ENCODE results near the gene NDC80.
"Not testable (repeated sequence)": the region's sequence is repeated elsewhere in the genome, so short reads cannot be mapped to it uniquely, and the experiment has no call there.

Gene NDC80

DNA sequence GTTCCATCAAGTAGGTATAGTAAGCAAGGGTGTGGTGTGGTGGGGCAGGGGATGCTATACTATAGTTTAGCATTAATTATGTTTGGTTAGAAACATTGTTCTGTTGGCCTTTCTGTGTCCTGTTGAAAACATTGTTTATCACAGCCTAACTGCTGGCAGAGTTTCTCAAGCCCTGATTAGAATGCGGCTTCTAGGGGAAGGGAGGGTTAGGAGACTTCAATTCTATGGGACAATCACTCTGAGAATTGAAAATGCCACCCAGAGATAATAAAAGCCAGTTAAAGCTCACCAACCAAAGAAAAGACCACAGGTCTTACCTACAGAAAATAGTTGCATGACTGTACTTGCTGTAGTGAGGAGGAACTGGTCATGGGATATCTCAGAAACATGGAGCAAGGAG, 64.2 kb downstream of the NDC80 start:
- no peak for FAIRE-seq

DNA sequence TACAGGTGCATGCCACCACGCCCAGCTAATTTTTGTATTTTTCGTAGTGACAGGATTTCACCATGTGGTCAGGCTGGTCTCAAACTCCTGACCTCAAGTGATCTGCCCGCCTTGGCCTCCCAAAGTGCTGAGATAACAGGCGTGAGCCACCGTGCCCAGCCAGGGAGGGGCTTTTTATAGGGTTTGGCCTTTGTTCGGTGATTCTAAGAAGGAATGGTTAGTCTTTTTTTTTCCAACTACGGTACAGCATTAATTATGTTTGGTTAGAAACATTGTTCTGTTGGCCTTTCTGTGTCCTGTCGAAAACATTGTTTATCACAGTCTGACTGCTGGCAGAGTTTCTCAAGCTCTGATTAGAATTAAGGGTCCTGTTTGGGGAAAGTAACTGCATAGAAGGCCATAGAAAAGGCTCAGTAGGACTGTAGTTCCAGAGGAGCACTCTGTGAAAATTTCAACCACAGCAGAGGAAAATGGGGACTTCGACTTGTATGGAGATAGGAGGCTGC, 64.8 kb downstream of the NDC80 start:
- no peak for FAIRE-seq

DNA sequence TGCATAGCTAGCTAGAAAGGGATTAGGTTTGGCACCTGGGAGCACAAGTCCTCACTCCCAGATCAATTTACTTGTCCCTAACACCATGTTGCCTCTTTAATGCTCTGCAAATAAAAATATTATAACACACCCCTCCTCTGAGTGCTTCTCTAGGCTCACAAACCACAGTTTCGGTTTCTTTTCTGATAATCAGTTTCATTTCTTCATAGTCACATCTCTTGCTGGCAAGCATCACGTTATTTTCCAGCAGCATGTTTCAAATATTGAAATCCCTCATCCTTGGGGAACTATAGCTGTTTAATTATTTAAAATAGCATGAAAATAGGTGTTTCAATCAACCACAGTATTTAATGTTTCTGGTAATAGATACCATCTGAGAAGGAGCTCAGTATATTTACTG, 70.3 kb downstream of the NDC80 start:
- FAIRE-seq: no peak

DNA sequence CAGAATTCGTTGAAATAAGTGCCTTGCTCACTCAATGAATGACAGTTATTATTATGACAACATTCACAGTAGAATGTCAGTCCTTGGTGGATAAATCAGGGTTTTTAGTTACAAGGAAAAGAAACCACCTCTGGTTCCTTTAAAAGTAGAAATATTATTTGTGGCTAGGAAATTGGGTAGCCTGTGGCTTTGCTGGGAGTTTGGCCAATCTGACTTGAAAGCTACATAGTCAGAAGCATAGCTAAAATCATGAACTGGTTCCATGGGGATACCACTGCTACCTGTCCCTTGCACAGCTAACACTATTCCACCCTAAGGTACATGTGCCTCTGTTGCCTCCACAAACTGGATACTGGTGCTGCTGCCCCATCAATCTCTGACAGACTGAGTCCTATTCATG, 71.4 kb downstream of the NDC80 start:
- FAIRE-seq: no peak

DNA sequence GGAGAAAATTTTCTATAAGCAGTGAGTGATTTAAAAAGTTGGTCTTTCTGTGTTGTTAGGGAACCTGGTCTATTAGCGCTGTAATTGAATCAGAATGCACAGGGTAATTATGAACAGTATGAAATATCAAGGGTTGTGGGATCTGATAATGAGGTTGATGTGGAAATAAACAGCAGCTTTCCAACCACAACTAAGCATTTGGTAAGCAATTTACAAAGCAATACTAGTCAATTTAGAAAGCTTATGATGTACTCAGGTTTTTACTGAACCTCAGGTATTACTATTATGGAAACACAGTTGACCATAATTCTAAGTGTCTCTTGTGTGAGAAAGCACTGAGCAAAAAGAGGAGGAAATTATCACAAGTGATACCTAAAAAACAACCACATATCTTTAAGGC, 73.2 kb downstream of the NDC80 start:
- no peak for FAIRE-seq

DNA sequence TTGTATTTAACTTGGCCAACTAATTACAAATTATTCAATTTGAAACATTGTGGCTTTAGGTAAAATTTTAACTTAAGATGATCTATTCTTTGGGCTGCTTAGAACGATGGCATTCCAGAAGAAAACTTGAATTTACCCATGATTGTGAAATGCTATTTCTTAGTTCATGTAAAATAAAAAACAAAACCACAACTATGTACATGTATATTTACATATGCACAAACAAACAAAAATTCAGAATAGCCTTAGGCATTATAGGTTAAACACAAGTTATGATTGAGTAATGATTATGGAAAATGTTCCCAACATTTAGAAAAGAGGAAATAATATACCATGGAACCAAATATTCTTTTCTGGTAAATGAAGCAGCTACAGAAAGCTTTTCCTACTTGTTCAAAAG, 80.6 kb downstream of the NDC80 start:
- no peak for FAIRE-seq

DNA sequence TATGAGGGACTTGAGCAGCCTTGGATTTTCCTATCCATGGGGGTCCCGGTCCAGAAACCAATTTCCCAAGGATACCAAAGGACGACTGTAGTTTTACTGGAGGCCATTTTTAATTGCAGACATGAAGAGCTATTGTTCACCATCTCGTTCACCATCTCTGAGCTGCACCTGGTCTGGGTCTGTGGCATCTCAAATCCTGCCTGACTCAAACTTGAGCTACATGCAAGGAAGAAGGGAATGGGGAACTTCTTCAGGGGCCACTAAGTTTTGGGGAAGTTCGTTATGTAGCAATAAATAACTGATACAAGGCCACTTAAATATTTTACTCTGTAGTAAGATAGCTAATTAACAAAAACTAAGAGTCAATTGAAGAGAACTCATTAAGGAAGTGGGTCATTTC, 82.1 kb downstream of the NDC80 start:
- no peak for FAIRE-seq

DNA sequence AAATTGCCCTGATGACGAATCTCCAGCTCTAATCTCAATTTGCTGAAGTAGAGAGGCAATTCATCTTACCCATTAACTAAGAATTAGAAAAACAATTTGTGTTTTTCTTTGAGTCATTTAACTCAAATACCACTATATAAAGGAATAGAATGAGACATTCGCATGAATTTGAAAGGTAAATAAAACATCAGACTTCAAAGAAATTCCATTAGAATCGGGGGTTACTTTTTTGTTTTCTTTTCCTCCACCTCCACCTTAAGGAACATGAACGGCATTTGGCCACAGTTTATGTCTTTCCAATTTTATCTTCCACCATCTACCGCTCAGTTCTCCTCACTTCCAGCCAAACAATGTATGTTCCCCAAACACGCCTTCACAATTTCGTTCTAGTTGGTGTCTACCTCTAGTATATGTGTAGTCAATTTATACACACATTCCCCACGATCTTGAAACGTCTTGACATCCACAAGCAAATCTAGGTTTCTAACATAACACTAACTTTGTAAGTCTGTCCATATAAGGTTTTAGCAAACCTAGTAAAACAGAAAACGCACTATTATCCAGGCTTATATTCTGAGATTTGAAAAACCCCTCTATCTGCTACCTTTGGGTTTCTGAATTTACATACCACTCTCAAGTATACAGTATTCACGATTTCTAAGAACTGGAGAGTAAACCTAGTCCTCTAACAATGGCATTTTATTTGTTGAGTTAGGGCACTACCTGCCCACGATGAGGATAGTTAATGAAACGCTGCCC, 83.0 kb downstream of the NDC80 start:
- no peak for FAIRE-seq

DNA sequence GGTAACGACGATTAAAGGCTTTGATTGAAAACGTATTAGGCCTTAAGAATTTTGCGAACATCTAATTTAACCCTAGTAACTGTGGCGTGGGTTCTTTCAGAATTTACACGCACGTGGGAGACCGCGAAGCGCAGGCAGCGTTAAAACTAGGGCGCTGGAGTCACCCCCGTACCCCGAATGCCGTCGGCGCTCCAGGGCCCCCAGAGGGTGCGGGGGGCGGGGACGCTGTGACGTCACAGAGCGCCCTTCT, 83.5 kb downstream of the NDC80 start:
- FAIRE-seq: no peak

DNA sequence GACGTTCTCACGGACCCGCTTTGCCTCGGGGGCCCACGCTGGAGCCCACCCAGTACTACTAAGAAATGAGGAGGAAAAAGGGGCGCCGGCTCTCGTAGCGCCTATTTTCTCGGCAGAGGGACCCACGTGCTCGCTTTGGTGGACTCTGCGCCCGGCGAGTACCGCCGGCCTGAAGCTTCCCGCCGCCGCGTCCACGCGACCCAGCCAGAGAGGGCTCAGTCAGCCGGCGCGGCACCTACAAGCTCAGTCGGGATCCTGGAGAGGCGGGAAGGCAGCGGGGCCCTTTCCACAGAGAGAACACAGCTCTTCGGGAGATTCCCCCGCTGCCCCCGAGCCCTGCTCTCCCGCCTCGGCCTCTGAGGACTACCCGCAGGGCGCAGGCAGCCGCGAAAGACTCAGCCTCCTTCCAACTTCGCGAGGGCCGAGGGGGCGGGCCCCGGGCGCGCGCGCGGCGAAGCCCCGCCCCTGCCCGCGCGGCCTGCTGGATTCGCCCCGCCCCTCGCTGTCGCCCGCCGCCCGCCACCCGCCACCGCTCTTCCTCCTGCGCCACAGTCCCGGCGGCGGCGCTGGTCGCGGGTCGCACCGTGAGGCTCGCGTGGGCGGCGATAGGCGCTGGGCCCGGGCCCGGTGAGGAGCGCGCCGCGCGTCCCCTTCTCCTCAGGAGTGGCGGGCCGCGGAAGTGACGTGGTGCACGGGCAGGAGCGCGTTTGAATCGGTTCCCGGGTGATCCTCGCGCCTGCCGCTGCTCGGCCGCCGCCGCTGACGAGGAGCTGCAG, 84.0 kb downstream of the NDC80 start, which contains the start of gene SMCHD1:
Gene SMCHD1, plus strand, starts transcription at position 549 of the 776 bp plus-strand sequence. CDS start 350 bp downstream, outside the sequence.
- no peak for FAIRE-seq

DNA sequence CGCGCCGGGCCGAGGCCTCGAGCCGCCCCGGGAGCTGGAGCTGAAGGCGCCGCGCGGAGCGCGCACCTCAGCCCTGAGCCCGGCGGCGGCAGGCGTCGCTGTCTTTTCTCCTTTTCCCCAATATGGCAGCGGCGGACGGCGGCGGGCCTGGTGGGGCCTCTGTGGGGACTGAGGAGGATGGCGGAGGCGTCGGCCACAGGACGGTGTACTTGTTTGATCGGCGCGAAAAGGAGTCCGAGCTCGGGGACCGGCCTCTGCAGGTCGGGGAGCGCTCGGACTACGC, 84.5 kb downstream of the NDC80 start:
- FAIRE-seq: no peak

DNA sequence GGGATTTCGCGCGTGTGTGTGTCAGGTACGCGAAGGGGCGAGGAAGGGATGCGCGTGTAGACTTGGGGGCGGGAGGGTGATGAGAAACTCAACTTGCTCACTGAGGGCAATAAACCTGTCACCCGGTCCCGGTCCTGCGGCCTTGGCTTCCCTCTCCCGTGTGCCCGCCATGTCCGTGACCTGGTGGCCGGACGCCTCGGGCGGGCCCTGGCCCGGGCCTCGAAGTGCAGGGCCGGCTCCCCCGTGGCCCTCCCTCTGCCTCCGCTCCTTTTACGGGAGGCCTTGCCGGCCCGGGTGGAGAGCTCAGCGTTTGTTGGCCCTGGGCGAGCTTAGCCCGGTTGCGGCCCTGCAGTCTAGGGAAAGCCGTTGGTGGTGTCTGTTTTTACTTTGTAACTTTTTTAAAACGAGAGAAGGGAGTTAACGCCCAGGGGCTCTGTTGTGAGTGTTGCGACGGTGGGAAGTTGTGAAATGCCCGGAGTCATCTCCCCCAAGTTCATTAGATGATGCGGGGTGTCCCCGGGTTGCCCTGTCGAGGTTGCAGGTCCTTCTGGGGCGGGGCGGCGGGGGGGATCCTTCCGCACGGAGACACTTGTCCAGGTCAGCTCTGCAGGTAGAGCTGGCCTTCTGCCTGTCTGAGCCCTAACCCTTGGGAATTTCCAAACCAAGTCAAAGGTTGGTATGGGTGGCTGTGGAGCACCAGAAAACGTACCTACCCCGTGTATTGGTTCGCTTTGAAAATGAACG, 85.1 kb downstream of the NDC80 start:
- no peak for FAIRE-seq

DNA sequence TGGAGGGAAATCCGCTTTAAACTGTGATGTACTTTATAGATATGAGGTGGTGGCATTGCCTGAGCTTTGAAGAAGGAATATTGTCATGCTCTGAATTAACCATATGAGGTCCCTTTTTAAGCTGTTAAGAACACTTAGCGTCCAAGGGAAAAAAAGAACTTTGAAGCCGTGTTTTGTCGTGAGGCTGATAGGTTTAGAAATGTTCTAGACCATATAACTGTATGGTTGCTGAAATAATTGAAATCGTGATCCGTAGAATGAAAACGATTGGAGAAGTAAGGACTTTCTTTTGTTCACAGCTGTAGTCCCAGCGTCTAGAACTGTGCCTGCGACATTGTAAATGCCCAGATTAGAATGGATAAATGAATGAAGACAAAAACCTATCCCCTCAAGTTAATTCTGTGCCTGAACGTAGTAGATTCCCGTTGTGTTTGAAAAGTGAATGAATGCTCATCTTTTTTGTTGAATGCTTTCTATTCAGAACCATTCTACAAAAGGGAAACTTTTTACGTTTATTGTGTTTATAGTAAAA, 85.7 kb downstream of the NDC80 start:
- FAIRE-seq: no peak

DNA sequence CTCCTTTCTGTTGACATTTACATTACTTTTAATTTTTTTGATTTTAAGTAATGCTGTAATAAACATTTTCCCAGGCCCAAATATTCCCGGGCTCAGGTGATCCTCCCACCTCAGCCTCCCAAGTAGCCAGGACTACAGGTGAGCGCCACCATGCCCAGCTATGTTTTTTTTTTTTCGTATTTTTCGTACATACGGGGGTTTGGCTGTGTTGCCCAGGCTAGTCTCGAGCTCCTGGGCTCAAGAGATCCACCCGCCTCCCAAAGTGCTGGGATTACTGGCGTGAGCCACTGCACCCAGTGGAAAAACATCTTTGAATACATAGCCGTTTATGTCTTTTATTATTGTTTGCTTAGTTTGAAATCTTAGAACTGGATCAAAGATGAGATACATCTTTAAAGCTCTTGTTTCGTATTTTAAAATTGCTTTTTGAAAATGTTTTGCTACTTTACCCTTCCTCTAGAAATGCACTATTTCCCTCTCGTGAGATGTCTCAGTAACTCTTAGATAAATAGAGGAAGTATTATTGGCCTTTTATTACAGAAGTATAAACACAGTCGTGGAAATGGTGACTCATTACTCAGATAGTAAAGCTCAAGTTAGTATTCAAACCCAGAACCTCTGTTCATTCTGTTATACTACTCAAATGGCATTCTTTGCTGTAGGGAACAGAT, 86.6 kb downstream of the NDC80 start:
- FAIRE-seq: no peak

DNA sequence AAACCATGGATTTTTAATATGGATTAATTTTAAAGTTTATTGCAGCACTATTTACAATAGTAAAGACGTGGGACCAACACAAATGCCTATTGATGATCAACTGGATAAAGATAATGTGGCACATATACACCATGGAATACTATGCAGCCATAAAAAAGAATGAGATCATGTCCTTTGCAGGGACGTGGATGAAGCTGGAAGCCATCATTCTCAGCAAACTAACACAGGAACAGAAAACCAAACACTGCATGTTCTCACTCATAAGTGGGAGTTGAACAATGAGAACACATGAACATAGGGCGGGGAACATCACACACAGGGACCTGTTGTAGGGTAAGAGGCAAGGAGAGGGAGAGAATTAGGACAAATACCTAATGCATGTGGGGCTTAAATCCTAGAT, 89.5 kb downstream of the NDC80 start:
- not testable (repeated sequence) for FAIRE-seq

DNA sequence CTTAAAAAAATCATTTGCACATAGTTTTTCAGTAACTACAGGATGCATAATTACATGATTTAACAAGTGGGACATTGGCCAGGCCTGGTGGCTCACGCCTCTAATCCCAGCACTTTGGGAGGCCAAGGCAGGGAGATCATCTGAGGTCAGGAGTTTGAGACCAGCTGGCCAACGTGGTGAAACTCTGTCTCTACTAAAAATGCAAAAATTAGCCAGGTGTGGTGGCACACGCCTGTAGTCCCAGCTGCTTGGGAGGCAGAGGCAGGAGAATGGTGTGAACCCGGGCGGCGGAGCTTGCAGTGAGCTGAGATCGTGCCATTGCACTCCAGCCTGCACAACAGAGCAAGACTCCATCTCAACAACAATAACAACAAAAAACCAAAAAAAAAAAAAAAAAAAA, 90.9 kb downstream of the NDC80 start:
- not testable (repeated sequence) for FAIRE-seq

DNA sequence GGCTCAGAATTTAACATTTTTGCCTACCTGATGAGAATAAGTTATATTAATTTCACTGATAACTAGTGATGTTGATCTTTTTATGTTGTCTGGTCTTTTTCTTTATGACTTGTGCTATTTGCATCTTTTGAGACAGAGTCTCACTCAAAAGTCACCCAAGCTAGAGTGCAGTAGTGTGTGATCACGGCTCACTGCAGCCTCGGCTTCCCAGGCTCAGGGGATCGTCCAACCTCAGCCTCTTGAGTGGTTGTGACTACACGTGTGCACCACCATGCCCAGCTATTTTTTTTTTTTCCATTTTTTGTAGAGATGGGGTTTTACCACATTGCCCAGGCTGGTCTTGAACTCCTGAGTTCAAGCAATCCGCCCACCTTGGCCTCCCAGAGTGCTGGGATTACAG, 91.6 kb downstream of the NDC80 start:
- no peak for FAIRE-seq

All from TTC549 (cell line).